Heart right ventricle (tissue), 16 donors: ENCODE data around the gene SLC4A2. TPM values are rescaled to one million over a fixed set of nuclear protein-coding genes. Genes with fewer than 3 reads are reported as not detected.

Experiments
- ATAC-seq, 8 donors: fragments of 200-7000 bp; cut with Tn5 transposase; one replicate each; pipeline ENCODE4 v1.9.1; 2020; ENCODE audit warnings: mild to moderate bottlenecking in 8 of 8, moderate library complexity in 8 of 8, moderate number of reproducible peaks in 1 of 8
- DNase-seq, 2 donors: peaks; one replicate each; pipeline ENCODE4 v3.0.0-alpha.2; 2020
- H3K27ac ChIP-seq, 10 donors: fragments of 200-600 bp; sonication (generic) in 2 of 10; one replicate each; pipeline versions ENCODE4 v1.5.0 to v1.8.0; 2020 to 2022; ENCODE audit warnings: mild to moderate bottlenecking in 3 of 10
- H3K27me3 ChIP-seq, 7 donors: fragments of 200-600 bp; one replicate each; pipeline ENCODE4 v1.8.0; 2021 to 2022; ENCODE audit warnings: mild to moderate bottlenecking in 2 of 7
- H3K36me3 ChIP-seq, 9 donors: fragments of 200-600 bp; sonication (generic) in 1 of 9; one replicate each; pipeline versions ENCODE4 v1.5.0 to v1.8.0; 2020 to 2022; ENCODE audit warnings: mild to moderate bottlenecking in 2 of 9
- H3K4me1 ChIP-seq, 9 donors: fragments of 200-600 bp; sonication (generic) in 1 of 9; one replicate each; pipeline versions ENCODE4 v1.5.0 to v1.8.0; 2020 to 2022; ENCODE audit warnings: mild to moderate bottlenecking in 4 of 9
- H3K4me3 ChIP-seq, 10 donors: fragments of 200-600 bp; sonication (generic) in 2 of 10; one replicate each; pipeline versions ENCODE4 v1.5.0 to v1.8.0; 2020 to 2022; ENCODE audit warnings: mild to moderate bottlenecking in 7 of 10, moderate library complexity in 2 of 10
- H3K9me3 ChIP-seq, 11 donors: fragments of 200-600 bp in 10 of 11; sonication (generic) in 2 of 11; one replicate each; pipeline versions ENCODE4 v1.5.0 to v1.8.0; 2013 to 2022; ENCODE audit warnings: mild to moderate bottlenecking in 2 of 11, control low read depth in 1 of 11, moderate library complexity in 1 of 11
- WGBS, 2 donors: extraction: QIAGEN DNeasy Blood & Tissue Kit; methylation state at CpG; one replicate each; pipeline ENCODE4 v1.1.7; 2013; ENCODE audit warnings: inconsistent platforms in 1 of 2; 5-methylcytosine and 5-hydroxymethylcytosine counted together
- intact Hi-C, 10 donors: fragments of 100-400 bp; cut with DNase I; formaldehyde crosslinking; loops; one replicate each; pipeline versions ENCODE4 v1.11.1 to v1.14.2; 2022
- polyA plus RNA-seq, 2 donors: library from polyadenylated mRNA; stranded (reverse); fragments of 200-250 nt; gene quantifications; one replicate each; pipeline ENCODE4 v1.2.3, GENCODE V29; 2013
- total RNA-seq, 10 donors: library from RNA; stranded (reverse); fragmentation: NEBNext Ultra II Directional in 3 of 10; extraction: Animal tissue kit (Norgen Biotek cat#: 25700) in 3 of 10; gene quantifications; one replicate each; pipeline versions ENCODE4 v1.2.1 to v1.2.4, GENCODE V29; 2021 to 2023
- TF ChIP-seq, protein P1 (sequence below), 9 donors: fragments of 200-600 bp; sonication (generic) in 2 of 9; IDR thresholded peaks; one replicate each; pipeline versions ENCODE4 v1.5.0 to v1.8.0; 2021 to 2022; ENCODE audit warnings: antibody characterized with exemption in 9 of 9, mild to moderate bottlenecking in 5 of 9, moderate library complexity in 1 of 9
- donor health status: Arrhythmogenic right ventricular cardiomyopathy.
- donor health status: ischemic (EF 13 %, LVEDD 7.1; RV severe dilation, severe dysfunction).
- donor health status: healthy with polysubstance abuse.
- donor health status: DM: no; HTN: yes; CAD: no.
- donor health status: DM: no; HTN: no; CAD: no.
- donor health status: ischemic (EF 25% LVEDD 6.9; RV normal size, moderate dysfunction).
- donor health status: ischemic (EF 25% LVEDD 5.7; RV mildly dilated, moderate dysfunction).
- donor health status: healthy.
- donor health status: DM: yes; HTN: yes; CAD: no.
- donor health status: Ischemic cardiomyopathy.
- donor health status: ischemic (EF 35%, LVEDD 5.7; RV mildly dilated, moderate dysfunction).
- donor health status: nonischemic (EF 11% LVEDD 7.7; RV severe dilation, severe dysfunction).
- donor health status: DM: yes; HTN: yes; CAD: no.
- donor health status: PGD.
- donor health status: ischemic (EF 29% LVEDD 5.4; RV normal size, mild dysfunction).
- donor health status: nonischemic (EF 23%, LVEDD 6.1; RV moderate dilation, normal function).

The SLC4A2 gene
- total and polyA plus RNA-seq, 12 donors, result 36.0 to 109 (median 54.6) TPM

DNA sequence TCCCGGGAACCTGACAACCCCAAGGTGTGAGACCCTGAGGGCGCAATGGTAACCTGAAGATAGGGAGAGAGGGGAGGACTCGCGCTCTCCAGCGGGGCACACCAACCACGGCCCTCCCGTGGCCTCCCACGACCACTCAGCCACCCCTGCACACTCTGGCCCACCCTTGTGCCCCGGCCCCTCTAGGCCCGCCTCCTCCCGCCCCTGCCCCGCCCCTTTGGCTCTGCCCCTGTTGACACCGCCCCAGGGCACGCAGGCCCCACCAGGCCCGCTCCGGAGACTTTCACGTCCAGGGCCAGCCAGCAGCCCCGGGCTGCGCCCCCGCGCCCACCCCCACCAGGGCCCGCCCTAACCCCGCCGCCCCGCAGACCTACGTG is 46.0 kb upstream of the SLC4A2 start:
- H3K36me3 ChIP-seq, result peaks cover 0 to 23% (median 0%) of the 10 kb centered on the region in 9 donors
- 19 to 33% methylated on average over 21 to 26 of the region's 26 CpGs for WGBS, 2 donors
- DNase-seq (no peak), ATAC-seq (peak in 2 of 8 donors; percentile 4)
- peaks cover 0 to 30% (median 19%) of the 10 kb centered on the region in 7 donors for H3K27me3 ChIP-seq
- no peak overlapping the region for H3K27ac ChIP-seq
- TF ChIP-seq, protein P1, sequence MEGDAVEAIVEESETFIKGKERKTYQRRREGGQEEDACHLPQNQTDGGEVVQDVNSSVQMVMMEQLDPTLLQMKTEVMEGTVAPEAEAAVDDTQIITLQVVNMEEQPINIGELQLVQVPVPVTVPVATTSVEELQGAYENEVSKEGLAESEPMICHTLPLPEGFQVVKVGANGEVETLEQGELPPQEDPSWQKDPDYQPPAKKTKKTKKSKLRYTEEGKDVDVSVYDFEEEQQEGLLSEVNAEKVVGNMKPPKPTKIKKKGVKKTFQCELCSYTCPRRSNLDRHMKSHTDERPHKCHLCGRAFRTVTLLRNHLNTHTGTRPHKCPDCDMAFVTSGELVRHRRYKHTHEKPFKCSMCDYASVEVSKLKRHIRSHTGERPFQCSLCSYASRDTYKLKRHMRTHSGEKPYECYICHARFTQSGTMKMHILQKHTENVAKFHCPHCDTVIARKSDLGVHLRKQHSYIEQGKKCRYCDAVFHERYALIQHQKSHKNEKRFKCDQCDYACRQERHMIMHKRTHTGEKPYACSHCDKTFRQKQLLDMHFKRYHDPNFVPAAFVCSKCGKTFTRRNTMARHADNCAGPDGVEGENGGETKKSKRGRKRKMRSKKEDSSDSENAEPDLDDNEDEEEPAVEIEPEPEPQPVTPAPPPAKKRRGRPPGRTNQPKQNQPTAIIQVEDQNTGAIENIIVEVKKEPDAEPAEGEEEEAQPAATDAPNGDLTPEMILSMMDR (IDR thresholded peaks at IDR 0.05), result no peak
- H3K9me3 ChIP-seq, result no peaks in the 10 kb centered on the region
- intact Hi-C loops, result loop anchor here in 2 of 10 donors (1.0 to 10.0 kb wide), 3 partner anchors 49 to 119 kb away; no protein-coding TSS in a partner anchor
- peaks cover 7 to 74% (median 43%) of the 10 kb centered on the region in 9 donors for H3K4me1 ChIP-seq
- peak overlapping the region in 9 of 10 donors; percentile 11 to 47 (median 36) for H3K4me3 ChIP-seq

DNA sequence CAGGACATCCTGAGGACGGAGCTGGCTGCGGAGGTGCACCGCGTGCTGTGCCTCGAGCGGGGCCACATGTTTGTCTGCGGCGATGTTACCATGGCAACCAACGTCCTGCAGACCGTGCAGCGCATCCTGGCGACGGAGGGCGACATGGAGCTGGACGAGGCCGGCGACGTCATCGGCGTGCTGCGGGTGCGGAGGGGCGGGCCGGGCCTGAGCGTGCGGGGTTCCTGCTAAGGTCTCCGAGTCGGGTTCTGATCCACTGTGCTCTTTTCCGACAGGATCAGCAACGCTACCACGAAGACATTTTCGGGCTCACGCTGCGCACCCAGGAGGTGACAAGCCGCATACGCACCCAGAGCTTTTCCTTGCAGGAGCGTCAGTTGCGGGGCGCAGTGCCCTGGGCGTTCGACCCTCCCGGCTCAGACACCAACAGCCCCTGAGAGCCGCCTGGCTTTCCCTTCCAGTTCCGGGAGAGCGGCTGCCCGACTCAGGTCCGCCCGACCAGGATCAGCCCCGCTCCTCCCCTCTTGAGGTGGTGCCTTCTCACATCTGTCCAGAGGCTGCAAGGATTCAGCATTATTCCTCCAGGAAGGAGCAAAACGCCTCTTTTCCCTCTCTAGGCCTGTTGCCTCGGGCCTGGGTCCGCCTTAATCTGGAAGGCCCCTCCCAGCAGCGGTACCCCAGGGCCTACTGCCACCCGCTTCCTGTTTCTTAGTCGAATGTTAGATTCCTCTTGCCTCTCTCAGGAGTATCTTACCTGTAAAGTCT is 45.5 kb upstream of the SLC4A2 start:
- TF ChIP-seq, protein P1 (IDR thresholded peaks at IDR 0.05), result peak in 1 of 9 donors; percentile 16
- Histone ChIP-seq H3K4me1 (peaks cover 9 to 74% (median 42%) of the 10 kb centered on the region in 9 donors), H3K4me3 (peak overlapping the region in 9 of 10 donors; percentile 11 to 47 (median 36)), H3K36me3 (peaks cover 0 to 23% (median 0%) of the 10 kb centered on the region in 9 donors), H3K27ac (peak overlapping the region in 2 of 10 donors; percentile 28 to 73), H3K9me3 (no peaks in the 10 kb centered on the region), H3K27me3 (peaks cover 0 to 35% (median 24%) of the 10 kb centered on the region in 7 donors)
- WGBS, 2 donors, result 35 to 38% methylated on average over 55 of the region's 55 CpGs
- intact Hi-C loops, result loop anchor here in 2 of 10 donors (1.0 to 10.0 kb wide), 3 partner anchors 49 to 119 kb away; no protein-coding TSS in a partner anchor
- DNase-seq (peak; percentile 62 to 68), ATAC-seq (peak in 5 of 8 donors; percentile 2 to 26 (median 9))

DNA sequence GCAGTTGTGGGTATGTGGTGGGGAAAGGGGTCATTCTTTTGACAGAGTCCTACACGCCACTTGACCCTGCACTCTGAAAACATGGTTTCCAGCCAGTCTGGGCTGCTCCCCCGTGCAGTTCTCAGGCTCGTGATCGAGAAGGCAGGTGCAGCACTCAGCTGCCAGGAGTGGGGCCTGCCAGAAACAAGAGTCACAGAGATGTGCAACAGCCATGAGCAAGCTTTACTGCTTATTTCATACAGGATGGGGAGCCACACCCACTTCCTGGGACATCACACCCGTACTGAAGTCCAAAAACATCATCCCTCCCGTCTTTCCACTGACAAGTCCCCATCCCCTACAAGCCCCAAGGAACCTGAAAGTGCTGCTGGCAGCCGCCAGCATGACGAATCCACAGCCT is 44.4 kb upstream of the SLC4A2 start:
- H3K9me3 ChIP-seq, result no peaks in the 10 kb centered on the region
- peaks cover 0 to 23% (median 0%) of the 10 kb centered on the region in 9 donors for H3K36me3 ChIP-seq
- peak overlapping the region in 1 of 10 donors; percentile 73 for H3K27ac ChIP-seq
- intact Hi-C loops, result loop anchor here in 4 of 10 donors (5.0 to 10.0 kb wide), 4 partner anchors 50 to 238 kb away; no protein-coding TSS in a partner anchor
- H3K4me3 ChIP-seq, result no peak overlapping the region
- TF ChIP-seq, protein P1 (IDR thresholded peaks at IDR 0.05), result no peak
- H3K4me1 ChIP-seq, result peaks cover 9 to 70% (median 42%) of the 10 kb centered on the region in 9 donors
- peaks cover 0 to 46% (median 34%) of the 10 kb centered on the region in 7 donors for H3K27me3 ChIP-seq
- no peak for DNase-seq
- ATAC-seq, result no peak
- 62 to 76% methylated on average over 8 of the region's 8 CpGs for WGBS, 2 donors

- ATAC-seq (peak in 2 of 8 donors; percentile 3 to 11), DNase-seq (no peak)
- Histone ChIP-seq H3K9me3 (no peaks in the 10 kb centered on the region), H3K27me3 (peaks cover 0 to 56% (median 44%) of the 10 kb centered on the region in 7 donors), H3K4me1 (peaks cover 9 to 63% (median 34%) of the 10 kb centered on the region in 9 donors), H3K4me3 (no peak overlapping the region), H3K27ac (no peak overlapping the region), H3K36me3 (peaks cover 0 to 23% (median 0%) of the 10 kb centered on the region in 9 donors)
- WGBS, 2 donors, result 73 to 84% methylated on average over 5 of the region's 5 CpGs
- TF ChIP-seq, protein P1 (IDR thresholded peaks at IDR 0.05), result no peak
- intact Hi-C loops, result loop anchor here in 4 of 10 donors (5.0 to 10.0 kb wide), 4 partner anchors 51 to 239 kb away; no protein-coding TSS in a partner anchor
These were observed 43.4 kb upstream of the SLC4A2 start for GRCh38 chr7:151015967-151016366.
